ENCODE data around the gene IL11.
"Not testable (repeated sequence)": the region's sequence is repeated elsewhere in the genome, so short reads cannot be mapped to it uniquely, and the experiment has no call there.

Gene IL11

GRCh38 chr19:55370305-55370988, at the start of gene IL11:
Gene IL11 (minus strand): TSS chr19:55370463. CDS start chr19:55370310, 153 bp downstream.
- DNase-seq = peak; percentile 68

DNA sequence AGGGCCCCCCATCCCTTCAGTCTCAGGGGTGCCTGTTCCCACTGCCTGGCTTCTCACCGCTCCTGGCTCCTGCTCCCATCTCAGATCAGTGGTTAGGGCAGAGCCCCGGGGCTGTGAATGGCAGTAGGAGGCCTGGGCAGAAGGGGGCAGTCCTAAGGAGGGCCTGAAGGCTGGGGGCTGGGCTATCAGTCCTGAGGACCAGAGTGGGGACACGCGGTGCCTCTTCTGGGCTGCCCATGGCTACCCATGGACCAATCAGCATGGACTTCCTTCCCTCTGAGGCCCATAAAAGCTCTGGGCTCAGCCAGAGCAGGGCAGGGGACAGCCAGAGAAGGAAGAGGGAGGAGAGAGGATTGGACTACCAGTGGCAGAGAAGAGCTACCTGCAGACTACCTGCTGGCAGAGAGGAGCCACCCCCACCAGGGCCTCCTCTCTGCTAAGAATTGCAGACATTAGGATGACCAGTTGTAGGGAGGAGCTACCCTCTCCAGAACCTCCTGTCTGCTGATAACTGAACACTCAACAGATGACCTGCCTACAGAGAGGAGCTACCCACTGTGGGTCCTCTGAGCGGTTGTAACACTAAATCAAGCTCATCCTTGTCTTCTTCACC, 49.5 kb upstream of the IL11 start:
- DNase-seq = no peak

GRCh38 chr19:55419103-55419502, 48.8 kb upstream of the IL11 start:
- DNase-seq = no peak

GRCh38 chr19:55418185-55418584, 47.9 kb upstream of the IL11 start:
- peak; percentile 63 for DNase-seq

GRCh38 chr19:55410168-55410567, 39.9 kb upstream of the IL11 start:
- DNase-seq = no peak

DNA sequence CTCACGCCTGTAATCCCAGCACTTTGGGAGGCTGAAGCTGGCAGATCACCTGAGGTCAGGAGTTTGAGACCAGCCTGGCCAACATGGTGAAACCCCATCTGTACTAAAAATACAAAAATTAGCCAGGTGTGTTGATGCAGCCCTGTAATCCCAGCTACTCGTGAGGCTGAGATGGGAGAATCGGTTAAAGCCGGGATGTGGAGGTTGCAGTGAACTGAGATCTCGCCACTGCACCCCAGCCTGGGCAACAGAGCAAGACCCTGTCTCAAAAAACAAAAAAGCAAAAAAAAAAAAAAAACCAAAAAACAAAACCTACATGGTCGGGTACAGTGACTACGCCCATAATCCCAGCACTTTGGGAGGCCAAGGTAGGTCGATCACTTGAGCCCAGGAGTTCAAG, 38.9 kb upstream of the IL11 start:
- not testable (repeated sequence) for DNase-seq

DNA sequence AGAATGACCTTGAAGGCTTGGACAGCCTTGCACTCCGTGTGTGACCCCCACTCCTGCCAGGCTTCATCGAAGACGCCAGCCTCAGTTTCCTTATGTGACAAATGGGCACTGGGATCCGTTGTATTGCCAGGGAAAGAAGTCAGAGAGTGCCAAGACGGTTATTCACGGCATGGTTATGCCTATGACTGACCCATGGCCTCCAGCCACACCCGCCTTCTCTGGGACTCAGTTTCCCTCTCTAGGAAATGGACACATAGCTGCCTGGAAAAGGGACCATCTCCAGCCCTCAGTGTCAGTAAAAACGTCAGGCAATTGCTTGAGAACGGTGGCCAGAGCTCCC, 38.2 kb upstream of the IL11 start:
- DNase-seq = no peak

DNA sequence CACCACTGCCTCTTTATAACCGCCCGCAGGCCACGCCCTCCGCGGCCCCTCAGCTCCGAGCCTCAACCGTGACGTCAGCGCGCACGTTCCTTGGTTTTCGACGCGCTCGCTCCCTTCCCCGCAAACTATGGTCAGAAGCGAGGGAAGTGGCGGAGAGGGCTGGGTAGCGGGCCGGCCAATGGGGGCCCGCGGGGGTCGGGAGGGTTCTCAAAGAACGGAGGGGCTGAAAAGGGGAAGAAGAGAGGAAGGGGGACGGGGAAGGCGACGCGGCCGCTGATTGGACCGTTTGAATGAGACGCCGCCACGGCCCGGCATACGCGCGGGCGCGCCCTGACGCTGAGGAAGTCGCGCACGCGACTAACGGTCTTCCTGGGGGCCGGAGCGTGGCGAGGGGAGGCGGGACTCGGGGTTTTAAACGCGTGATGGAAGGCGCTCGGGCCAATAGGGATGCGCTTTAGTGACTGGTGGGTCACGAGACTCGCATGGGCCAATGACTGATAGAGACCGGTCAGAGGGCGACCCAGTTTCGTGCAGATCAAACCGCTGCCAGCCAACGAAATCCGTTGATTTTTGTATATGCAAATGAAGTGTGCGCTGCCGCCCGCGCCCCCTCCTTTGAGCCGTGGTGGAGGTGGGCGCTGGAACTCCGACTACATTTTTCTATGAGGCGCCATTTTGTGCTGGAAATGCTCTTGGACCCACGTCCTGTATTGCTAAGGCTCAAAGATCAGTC, 37.7 kb upstream of the IL11 start:
- DNase-seq = peak; percentile 97

DNA sequence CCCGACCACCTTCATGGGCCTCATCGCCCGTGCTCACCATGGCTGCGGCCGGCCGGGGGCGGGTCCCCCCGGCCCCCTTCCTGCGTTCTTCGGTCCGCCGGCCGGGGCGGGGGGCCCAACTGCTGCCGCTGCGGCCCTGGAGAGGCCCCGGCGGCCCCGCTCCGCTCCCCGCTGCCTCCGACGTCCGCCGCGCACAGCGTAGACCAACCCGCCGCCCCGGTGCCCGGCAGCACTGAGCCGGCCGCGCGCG, 37.2 kb upstream of the IL11 start, which contains the start of gene UBE2S:
UBE2S (minus strand) TSS at position 239 of the 250 bp plus-strand sequence; CDS start at position 40, 199 bp downstream.
- not testable (repeated sequence) for DNase-seq

DNA sequence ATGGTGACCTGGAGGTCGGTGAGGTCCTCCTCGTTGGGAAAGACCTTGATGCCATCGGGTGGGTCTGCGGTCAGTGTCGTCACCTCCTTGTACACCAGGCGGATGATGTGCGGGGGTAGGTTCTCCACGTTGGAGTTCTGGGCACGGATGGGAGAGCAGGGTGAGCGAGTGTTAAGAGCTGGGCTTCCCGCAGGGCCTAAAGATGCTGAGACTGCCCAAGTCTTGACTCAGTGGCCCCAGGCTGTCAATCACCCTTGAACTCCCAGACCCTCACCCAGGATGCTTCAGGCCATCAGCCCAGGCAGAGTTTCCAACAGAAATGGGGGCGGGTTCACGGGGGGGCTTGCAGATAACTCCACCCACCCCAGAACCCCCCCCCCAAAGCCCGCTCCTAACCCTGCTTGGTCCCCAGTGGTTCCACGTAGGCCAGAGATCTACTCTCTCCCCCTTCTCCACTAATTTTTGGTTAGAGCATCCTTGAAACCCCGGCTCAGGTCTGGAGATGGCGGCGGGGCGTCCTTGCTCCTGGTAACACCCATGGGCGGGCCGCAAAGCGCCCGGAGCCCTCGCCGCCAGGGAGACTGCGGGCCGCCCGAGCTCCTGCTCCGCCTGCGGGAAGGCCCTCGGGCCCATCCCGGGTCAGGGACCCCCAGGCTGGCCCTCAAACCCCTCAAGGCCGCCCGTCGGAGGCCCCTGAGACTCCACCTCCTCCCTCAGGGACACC, 36.7 kb upstream of the IL11 start:
- no peak for DNase-seq

GRCh38 chr19:55406091-55406825, 36.0 kb upstream of the IL11 start:
- no peak for DNase-seq

DNA sequence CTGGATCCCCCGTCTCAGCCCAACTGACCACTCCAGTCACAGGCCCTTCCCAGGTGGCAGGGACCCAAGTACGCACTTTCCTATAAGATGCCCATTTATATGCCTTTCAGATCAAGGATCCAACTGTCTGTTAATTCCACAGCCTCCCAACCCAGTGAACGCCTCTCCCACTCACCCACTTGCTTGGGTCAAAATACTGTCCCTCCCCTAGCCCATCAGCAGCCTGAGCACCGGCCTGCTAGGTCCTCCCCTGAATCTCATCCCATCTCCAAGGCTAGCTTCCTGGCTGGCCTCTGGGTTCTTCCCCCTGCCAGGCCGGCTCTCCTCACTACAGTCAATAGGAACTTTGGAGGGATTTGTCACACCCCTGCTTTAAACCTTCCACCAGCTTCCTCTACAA, 35.4 kb upstream of the IL11 start:
- DNase-seq = no peak

GRCh38 chr19:55402509-55402908, 32.2 kb upstream of the IL11 start:
- no peak for DNase-seq

- DNase-seq = not testable (repeated sequence)
Measured at GRCh38 chr19:55401390-55401789, 31.1 kb upstream of the IL11 start.

DNA sequence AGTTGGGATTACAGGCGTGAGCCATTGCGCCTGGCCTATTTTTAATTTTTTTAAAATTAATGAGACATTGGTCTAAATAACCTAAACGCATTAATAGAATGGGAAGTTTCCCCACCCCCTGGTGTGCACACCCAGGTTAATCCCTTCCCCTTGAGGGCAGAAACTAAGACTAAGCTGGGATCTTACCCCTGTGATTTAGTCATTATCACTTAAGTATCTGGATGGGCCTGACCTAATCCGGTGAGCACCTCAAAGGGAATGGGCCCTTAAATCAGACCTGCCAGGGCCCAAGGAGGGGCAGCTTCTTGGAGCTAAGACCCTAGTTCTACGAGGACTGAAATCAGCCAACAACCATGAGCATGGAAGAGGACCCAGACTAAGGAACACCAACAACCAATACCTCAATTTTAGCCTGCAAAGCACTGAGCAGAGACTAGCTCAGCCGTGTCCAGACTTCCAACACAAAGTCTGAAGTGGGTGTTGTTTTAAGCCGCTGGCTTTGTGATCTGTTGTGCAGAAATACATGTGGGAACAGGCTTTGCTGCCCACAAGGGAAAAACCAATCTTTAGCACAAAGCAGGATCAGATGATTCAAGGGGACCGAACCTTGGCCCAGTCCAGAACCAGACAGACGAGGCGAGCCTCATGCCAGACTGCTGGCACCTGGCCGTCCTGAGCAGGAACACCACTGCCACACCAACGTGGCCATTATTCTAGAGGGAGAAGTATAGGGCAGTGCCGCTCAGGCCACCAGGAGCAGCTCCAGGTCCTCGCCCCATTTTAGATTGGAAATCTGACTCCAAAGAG, 30.2 kb upstream of the IL11 start:
- DNase-seq = no peak

- no peak for DNase-seq
Measured at GRCh38 chr19:55398200-55398925, 28.1 kb upstream of the IL11 start.

DNA sequence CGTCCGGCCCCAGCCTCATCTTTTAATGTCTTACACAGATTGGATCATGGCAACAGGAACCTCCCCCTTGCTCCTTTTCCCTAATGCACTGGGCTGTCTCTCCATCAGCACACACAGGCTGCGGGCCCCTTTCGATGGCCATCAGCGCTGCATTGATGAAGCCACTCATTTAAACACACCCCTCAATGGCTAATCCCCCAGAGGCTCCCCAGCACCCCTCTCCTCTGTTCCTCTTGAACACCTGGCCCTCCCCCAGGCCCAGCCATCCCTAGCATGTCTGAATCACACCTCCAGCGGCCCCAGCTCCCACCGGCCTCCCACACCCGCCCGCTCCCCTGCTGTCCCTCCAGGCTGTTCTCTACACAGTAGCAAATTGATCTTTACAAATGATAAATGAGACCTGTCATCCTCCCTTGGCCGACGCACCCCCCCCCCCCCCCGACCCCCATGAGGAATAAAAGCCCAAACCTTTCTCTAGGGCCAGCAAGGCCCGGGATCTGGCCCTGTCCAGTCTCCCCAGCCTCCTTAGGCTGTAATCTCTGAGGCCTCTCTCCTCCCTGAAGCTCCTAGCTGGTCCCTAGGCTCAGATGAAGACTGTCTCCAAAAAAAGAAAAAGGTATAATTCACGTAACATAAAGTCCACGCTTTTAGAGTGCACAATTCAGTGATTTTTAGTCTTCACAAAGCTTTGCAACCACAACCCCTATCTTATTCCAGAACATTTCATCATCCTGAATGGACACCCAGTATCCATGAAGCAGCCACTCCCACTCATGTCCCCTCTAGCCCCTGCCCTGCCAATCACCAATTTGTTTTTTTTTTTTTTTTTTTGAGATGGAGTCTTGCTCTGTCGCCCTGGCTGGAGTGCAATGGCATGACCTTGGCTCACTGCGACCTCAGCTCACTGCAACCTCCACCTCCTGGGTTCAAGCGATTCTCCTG, 22.8 kb upstream of the IL11 start:
- no peak for DNase-seq

DNA sequence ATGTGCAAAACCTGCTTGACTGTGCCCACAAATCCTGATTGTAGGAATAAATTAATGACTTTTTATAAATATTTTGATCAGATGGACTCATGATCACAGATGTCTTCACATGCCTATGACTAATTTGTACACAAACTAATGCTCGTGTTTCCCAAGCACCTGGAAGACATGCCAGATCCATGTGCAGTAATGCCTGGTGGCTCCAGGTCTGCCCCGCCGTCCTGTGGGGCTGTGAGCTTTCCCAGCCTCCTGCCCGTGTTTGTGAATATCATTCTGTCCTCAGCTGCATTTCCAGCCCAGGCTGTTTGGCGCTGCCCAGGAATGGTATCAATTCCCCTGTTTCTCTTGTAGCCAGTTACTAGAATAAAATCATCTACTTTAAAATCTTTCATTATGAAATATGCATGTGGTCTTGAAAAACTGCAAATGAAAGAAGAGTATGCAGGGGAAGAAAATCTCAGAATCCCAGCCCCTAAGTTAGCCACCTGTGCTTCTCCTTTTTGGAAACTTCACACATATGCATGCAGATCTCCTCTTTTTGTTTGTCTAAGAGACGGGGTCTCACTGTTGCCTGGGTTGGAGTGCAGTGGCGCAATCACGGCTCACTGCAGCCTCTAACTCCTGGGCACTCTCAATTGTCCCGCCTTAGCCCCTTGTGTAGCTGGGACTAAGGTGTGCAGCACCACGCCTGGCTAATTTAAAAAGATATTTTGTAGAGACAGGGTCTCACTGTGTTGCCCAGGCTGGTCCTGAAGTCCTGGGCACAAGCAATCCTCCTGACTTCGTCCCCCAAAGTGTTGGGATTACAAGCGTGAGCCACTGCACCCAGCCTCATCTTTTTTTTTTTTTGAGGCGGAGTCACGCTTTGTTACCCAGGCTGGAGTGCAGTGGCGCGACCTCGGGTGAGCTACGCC, 21.7 kb upstream of the IL11 start:
- DNase-seq = no peak

- no peak for DNase-seq
Measured at GRCh38 chr19:55391191-55391670, 21.0 kb upstream of the IL11 start.

Data from T1000 (cell line).